GM21367 (cell line): ENCODE data around the gene CIBAR2.

Experiments used
- ATAC-seq: cut with Tn5 transposase; IDR thresholded peaks from one replicate; pipeline ENCODE4 v1.9.1; 2021; ENCODE audit not compliant: unreplicated experiment

Gene CIBAR2

GRCh38 chr16:85084841-85085510 lies 27.3 kb downstream of the CIBAR2 start:
- no peak for ATAC-seq

- ATAC-seq, result no peak
Observed at GRCh38 chr16:85083051-85083639, 29.1 kb downstream of the CIBAR2 start.

- ATAC-seq, result no peak
Observed at GRCh38 chr16:85082173-85083050, 29.9 kb downstream of the CIBAR2 start.

- no peak for ATAC-seq
Observed at GRCh38 chr16:85081765-85082164, 30.5 kb downstream of the CIBAR2 start.

GRCh38 chr16:85081038-85081437 lies 31.2 kb downstream of the CIBAR2 start:
- no peak for ATAC-seq

GRCh38 chr16:85079785-85080570 lies 32.3 kb downstream of the CIBAR2 start:
- no peak for ATAC-seq

- no peak for ATAC-seq
Observed at GRCh38 chr16:85078952-85079351, 33.3 kb downstream of the CIBAR2 start.

DNA sequence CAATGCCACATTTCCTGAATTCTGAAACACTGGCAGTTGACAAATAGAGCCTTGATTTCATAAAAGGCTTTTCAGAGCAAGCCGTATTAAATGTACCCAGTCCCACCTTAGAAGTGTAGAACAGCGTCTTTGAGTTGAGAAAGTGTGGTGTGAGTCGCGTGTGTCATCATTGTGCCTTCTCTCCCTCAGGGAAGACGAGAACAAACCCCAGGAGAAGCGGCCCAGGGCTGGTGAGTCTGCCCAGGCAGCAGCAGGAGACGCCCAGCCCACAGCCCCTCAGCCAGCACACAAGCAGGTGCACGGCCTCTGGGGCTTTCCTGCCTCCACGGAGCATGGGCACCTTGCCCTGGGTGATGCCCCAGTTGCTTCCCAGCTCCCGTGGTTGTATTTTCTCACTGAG lies 34.0 kb downstream of the CIBAR2 start:
- ATAC-seq, result no peak

DNA sequence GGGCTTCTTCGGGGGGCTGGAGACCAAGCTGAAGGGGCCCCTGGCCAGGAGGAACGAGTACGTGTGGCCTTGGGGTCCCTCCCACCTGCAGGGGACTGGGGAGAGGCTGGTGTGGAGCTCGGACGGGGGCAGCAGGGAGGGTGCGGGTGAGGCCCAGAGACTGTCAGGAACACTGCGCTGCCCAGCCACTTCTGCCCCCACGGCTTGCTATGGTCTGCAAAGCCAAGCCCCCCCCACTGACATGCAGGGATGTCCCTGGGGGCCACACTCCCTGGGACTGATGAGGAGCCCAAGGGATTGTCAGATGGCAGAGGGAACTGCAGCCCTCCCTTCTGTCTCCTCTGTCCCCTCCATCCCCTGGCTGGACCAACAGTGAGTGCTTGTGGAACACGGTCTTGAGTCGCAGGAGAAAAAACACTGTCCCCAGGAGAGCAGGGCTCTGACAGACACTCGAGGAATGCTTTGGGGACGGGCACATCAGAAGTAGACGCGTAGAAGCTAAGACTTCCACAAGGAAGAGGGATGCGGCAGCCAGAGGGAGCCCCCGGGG lies 34.6 kb downstream of the CIBAR2 start:
- ATAC-seq, result no peak

DNA sequence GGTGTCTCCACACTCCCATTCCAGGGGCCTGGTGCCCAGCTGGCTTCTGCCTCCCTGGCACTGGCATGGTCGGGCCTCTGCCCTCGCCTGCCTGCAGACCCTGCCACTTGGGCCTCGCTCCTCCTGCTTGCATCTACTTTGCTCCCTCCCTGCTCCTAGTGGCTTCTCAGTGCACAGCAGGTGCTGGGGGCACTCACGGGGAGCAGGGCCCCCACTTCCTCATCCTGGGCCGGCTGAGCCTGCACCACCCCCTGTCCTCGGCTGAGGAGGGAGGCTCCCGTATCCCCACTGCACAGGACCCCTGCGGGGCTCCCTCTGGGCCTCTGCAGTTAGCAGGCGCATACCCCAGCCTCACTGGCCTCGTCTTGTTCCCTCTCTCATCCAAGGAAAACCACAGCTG lies 35.2 kb downstream of the CIBAR2 start:
- ATAC-seq, result no peak

DNA sequence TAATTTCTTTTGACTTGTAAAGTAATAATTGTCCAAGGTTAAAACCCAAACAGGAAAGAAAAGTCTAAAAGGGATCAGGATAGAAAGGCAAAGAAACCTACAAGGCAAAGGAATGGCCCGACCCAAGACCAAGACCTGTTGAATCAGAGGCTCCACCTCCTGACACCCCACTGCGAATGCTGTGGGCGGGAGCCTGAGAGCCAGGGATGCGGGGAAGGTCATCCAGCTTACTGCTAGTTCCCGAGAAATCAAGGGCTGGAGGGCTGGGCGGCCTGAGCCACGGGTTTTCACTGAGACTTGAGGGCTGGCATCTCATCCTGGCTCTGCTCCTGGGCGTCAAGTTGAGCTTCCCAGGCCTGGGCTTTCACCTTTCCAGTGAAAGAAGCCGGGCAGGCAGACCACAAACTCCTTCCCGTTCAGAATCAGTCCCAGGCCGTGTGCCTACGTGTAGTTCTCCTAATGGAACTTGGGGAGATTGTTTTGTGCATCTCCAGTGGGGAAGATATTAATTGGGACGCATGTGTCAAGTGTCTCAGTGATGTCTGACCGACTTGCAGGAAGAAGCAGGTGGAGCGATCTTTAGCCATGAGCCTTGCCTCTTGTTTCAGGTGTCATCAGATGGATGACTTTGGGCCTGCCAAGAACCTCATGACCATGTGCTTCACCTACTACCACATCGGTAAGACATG lies 36.9 kb downstream of the CIBAR2 start:
- ATAC-seq, result no peak

GRCh38 chr16:85074225-85074914 lies 37.9 kb downstream of the CIBAR2 start:
- no peak for ATAC-seq

DNA sequence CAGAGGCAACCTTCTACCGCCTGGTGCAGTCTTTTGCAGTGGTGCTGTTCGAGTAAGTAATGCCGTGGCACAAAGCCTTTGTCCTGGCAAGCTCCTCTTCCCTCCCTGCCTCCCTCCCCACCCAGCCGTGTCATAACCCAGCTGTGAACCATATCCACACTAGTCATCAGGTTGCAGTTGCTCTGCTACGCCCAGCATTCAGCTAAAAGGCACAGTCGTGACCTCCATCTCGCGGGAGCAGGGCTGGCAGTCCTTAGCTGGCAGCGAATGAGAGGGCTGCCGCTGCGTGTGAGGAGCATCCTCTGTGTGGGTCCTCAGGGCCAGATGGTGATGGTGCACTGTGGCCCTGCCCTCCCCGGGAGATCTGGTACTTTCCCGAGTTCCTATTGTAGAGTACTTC lies 39.3 kb downstream of the CIBAR2 start:
- no peak for ATAC-seq

DNA sequence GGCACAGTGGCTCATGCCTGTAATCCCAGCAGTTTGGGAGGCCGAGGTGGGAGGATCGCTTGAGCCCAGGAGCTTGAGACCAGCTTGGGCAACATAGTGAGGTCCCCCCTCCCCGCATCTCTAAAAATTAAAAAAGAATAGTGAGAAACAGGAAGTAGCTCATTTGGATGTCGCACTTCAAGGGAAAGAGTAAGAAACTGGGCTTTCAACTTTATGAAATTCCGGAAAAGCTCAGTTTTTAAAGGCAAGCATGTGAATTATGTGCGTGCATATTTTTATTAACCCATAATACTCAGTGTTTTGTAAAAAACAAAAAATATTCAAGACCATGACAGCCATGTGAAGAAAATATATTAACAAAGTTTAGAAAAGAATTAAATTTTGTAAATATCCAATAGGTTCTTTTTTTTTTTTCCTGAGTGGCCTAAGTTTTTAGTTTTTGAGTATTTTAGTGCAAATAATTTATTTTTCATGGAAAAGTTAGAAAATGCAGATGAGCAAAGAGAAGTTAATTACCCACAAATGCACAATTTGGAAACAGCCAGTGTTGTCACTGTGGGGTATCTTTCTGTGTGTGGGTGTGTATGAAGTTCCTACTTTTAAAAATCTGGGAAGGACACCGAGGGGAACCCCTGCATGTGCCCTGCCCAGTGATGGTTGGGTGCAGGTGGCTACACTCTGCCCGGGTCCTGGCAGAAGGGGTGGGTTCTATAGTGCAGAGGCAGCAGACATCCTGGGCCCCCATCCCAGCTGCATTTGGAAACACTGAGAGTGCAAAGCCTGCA lies 40.0 kb downstream of the CIBAR2 start:
- ATAC-seq, result no peak

GRCh38 chr16:85069171-85069570 lies 43.1 kb downstream of the CIBAR2 start:
- ATAC-seq, result no peak

DNA sequence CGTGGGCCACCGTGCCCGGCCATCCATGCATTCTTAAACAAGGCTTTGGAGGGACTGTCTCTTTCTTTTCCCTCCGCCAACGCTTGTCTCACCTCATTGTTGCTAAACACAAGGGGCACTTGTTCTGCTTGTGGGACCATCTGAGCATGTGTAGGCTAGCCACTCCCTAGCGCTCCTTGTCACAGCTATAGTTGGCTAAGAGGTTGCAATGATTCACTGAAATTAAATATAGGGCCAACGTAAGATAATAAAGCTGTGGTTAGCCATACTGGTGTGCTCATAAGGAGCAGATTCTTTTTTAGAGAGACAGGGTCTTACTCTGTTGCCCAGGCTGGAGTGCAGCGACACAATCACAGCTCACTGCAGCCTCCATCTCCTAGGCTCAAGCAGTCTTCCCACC lies 43.5 kb downstream of the CIBAR2 start:
- ATAC-seq, result no peak

DNA sequence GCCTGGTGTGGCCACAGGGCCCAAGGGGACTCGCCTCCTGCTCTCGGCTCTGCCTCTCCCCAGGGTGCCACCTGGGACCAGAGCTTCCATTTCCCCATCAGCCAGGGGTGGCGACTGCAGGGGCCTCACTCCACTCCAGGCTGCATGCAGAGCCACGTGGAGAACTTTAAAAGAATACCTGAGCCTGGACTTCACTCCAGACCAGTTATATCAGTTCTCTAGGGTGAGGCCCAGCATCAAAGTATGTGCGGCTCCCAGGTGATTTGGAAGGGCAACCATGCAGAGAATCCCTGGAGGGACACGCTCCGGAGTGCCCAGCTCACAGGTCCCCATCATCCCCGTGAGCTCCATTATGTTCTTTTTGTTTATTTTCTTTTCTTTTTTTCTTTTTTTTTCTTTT lies 44.8 kb downstream of the CIBAR2 start:
- ATAC-seq, result no peak

- no peak for ATAC-seq
Observed at GRCh38 chr16:85067024-85067423, 45.2 kb downstream of the CIBAR2 start.

- no peak for ATAC-seq
Observed at GRCh38 chr16:85066346-85066885, 45.9 kb downstream of the CIBAR2 start.
